ENCODE data around the gene SHANK2.

Gene SHANK2

GRCh38 chr11:71268706-71269321, 16.4 kb upstream of the SHANK2 start:
- no peak for DNase-seq (ENCODE audit: low read depth)
- no peak for TF ChIP-seq CTCF (conservative IDR thresholded peaks at IDR 0.05; ENCODE audit: low read depth, low read length)

GRCh38 chr11:71267807-71268421, 15.5 kb upstream of the SHANK2 start:
- no peak for DNase-seq (ENCODE audit: low read depth)
- no peak for TF ChIP-seq CTCF (conservative IDR thresholded peaks at IDR 0.05; ENCODE audit: low read depth, low read length)
- no peak overlapping the region for H3K4me3 ChIP-seq (ENCODE audit: low read depth, low read length)

More at GRCh38 chr11:71268706-71269321, 16.4 kb upstream of the SHANK2 start:
- H3K4me3 ChIP-seq (ENCODE audit: low read depth, low read length) = no peak overlapping the region

- H3K4me3 ChIP-seq (ENCODE audit: low read depth, low read length) = no peak overlapping the region
- no peak for TF ChIP-seq CTCF (conservative IDR thresholded peaks at IDR 0.05; ENCODE audit: low read depth, low read length)
These were observed 13.9 kb upstream of the SHANK2 start for GRCh38 chr11:71266114-71266833.

GRCh38 chr11:71265559-71266092, 13.2 kb upstream of the SHANK2 start:
- no peak overlapping the region for H3K4me3 ChIP-seq (ENCODE audit: low read depth, low read length)

More at GRCh38 chr11:71266114-71266833, 13.9 kb upstream of the SHANK2 start:
- no peak for DNase-seq (ENCODE audit: low read depth)

DNA sequence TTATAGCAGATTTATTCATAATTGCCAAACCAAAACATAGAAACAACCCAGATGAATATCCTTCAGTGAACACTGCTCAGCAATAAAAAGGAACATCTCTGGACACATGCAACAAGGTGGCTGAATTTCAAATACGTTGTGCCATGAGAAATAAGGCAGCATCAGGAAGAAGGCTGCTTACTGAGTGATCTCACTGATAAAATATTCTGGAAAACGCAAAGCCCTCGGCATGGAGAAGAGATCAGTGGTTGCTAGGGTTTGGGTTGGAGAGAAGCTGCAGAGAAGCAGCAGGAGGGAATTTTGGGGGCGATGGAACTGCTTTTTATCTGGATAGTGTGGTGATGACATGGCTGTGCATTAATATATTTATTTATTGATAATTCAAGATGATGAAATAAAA, 11.0 kb upstream of the SHANK2 start:
- no peak overlapping the region for H3K4me3 ChIP-seq (ENCODE audit: low read depth, low read length)
- TF ChIP-seq CTCF (conservative IDR thresholded peaks at IDR 0.05; ENCODE audit: low read depth, low read length) = no peak
- DNase-seq (ENCODE audit: low read depth) = no peak

More at GRCh38 chr11:71265559-71266092, 13.2 kb upstream of the SHANK2 start:
- TF ChIP-seq CTCF (conservative IDR thresholded peaks at IDR 0.05; ENCODE audit: low read depth, low read length) = no peak
- DNase-seq (ENCODE audit: low read depth) = no peak

DNA sequence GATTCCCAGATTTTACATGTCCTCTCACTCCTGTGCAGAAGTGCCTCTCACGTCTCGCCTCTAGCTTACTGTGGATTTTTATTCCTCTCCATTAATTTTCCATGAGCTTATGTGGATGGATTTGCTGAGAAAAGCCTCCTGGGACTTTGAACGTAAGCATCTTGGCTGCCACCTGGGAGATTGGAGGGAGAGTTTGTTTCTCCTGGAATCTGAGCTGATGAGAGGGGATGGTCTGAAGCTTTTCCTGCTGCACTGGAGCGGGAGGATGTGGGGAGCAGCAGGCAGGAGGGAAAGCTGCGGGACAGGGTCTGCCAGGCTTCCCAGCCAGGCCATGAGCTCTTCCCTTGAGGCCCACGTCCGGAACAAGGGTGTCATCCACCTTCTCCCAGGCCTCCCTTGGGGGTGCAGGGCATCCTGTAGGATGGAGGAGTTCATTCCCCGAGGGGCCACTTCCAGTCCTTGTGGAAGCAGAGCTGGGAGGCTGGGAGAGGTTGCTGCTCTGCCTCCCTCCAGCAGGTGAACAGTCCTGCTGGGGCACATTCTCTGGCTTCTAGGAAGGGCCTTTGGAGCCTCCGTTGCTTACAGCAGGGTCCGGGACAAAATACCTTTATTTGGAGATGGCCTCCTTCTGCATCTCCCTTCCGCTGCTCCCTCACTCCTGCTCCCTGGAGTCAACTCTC, 3.6 kb upstream of the SHANK2 start:
- no peak overlapping the region for H3K4me3 ChIP-seq (ENCODE audit: low read depth, low read length)
- no peak for TF ChIP-seq CTCF (conservative IDR thresholded peaks at IDR 0.05; ENCODE audit: low read depth, low read length)
- DNase-seq (ENCODE audit: low read depth) = no peak

Measured in choroid plexus epithelial cell (primary cell).